ELF-1 (cell line): ENCODE measurements around the gene SLC6A19.

Experiments used
- DNase-seq: peaks from one replicate; pipeline ENCODE4 v3.0.0-alpha.2; 2016; ENCODE audit warnings: low read depth, low spot score

The SLC6A19 gene

GRCh38 chr5:1244255-1244654 is 42.9 kb downstream of the SLC6A19 start:
- no peak for DNase-seq

GRCh38 chr5:1244976-1245375 is 43.6 kb downstream of the SLC6A19 start:
- peak; percentile 45 for DNase-seq

DNA sequence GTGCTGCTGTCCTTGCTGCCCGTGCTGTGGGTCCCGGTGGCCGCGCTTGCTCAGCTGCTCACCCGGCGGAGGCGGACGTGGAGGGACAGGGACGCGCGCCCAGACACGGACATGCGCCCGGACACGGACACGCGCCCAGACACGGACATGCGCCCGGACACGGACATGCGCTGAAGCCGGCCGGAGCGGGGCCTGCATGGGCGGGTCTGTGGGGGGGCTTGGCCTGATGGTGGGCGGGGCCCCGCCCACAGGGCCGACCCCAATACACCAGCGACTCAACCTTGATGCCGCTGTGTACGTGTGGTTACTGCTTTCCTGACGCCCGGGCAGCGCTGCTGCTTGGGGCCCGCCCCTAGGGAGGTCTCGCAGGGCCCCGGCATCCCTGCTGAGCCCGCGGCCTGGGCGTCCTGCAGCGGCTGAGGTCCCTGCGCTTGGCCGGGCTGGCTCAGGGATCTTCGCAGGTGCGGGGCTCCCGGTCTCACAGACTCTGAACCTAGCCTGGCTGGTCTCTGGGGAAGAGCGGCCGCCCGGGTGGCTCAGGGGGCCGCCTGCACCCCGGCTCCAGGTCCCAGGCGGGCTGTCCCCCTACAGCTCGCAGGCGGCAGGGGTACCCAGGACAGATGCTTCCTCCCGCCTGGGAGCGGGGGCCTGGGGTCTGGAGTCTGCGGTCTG is 44.6 kb downstream of the SLC6A19 start:
- no peak for DNase-seq

- DNase-seq = peak; percentile 85
Observed at GRCh38 chr5:1246711-1247431, 45.5 kb downstream of the SLC6A19 start.

GRCh38 chr5:1247811-1248210 is 46.4 kb downstream of the SLC6A19 start:
- no peak for DNase-seq

GRCh38 chr5:1249366-1250280 is 48.2 kb downstream of the SLC6A19 start:
- no peak for DNase-seq

GRCh38 chr5:1251678-1252580 is 50.5 kb downstream of the SLC6A19 start:
- DNase-seq = peak; percentile 27

DNA sequence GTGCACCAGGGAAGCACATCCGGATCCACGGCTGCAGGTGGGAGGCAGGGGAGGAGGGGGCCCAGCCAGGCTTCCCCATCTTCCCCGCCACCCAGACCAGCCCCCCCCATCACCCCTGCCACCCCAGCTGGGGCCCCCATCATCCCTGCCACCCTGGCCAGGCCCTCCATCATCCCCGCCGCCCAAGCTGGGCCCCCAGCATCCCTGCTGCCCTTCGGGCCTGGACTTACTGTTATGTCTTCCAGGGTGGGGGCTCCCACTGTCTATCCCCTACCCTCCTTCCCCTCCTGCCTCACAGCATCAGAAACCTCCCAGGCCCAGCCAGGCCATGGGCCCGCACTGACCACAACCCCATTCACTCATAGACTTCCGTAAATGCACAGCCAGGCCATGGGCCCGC is 51.3 kb downstream of the SLC6A19 start:
- DNase-seq = no peak

DNA sequence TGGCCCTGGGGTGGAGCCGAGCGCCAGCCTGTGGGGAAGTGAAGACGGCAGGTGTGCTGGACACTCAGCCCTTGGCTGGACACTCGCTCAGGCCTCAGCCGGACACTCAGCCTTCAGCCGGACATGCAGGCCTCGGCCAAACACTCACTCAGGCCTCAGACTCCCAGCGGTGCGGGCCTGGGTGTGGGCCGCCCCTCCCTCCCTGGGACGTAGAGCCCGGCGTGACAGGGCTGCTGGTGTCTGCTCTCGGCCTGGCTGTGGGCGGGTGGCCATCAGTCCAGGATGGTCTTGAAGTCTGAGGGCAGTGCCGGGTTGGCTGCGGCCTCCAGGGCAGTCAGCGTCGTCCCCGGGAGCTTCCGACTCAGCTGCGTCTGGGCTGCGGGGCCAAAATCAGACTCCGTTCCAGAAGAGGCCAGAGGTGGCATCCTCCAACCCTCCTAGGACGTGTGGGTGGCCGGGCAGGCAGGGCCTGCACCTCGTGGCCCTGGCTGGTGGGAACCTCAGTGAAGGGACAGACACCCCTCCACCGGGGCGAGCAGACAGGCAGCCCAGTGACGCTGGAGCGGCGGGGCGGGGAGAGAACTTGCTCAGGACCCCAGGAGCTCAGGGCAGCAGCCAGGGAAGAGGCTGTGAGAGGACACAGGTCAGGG is 52.2 kb downstream of the SLC6A19 start:
- DNase-seq = no peak

DNA sequence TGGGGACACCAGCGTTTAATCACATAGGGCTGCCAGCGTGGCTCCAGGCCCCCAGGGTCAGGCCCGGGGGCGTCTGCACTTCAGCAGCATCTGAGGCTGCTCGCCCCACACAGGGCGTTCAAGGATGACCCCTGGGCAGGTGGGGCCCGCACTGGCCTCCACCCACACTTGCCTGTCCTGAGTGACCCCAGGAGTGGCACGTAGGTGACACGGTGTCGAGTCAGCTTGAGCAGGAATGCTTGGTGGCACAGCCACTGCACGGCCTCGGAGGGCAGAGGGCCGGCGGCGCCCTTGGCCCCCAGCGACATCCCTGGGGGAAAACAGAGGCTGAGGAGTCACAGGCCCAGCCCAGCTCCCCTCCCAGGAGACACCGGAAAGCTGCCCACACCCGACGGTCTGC is 52.8 kb downstream of the SLC6A19 start:
- no peak for DNase-seq

GRCh38 chr5:1255081-1255561 is 53.7 kb downstream of the SLC6A19 start:
- no peak for DNase-seq

- DNase-seq = no peak
Observed at GRCh38 chr5:1256776-1257175, 55.4 kb downstream of the SLC6A19 start.

DNA sequence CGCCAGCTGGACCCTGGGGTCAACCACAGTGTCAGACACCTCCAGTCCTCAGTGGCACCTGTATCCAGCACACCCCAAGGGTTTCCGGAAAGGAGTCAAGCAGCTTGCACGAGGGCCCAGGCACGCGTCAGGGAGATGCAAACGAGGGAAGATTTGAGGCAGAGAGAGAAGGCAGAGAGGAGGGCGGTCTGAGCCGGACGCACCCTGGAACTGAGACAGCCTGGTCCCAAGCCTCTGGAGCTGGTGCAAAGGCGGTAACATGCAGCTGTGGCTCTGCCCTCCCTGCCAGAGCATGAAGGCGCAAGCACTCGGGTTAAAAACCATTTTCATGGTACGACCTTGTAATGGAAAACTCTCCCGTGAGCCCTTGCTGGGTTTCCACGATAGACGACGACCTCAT is 56.0 kb downstream of the SLC6A19 start:
- no peak for DNase-seq

DNA sequence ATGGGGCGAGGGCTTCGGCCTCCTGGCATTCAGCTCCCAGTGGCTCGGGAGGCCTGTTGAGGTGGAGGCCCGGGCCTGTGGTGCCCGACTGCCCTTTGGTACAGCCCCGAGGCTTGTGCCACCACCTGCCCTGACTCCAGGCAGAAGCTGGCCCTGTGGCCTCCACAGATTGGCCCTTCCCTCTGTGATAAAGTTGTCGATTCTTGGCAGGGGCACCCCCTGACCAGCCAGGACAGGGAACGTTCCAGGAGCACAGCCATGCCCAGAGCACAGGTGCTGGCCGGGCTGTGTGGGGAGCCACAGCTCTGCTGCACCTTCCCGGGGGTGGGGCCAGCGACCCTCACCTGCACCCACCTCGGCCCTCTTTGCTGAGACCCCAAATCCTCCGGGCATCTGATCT is 56.4 kb downstream of the SLC6A19 start:
- no peak for DNase-seq

DNA sequence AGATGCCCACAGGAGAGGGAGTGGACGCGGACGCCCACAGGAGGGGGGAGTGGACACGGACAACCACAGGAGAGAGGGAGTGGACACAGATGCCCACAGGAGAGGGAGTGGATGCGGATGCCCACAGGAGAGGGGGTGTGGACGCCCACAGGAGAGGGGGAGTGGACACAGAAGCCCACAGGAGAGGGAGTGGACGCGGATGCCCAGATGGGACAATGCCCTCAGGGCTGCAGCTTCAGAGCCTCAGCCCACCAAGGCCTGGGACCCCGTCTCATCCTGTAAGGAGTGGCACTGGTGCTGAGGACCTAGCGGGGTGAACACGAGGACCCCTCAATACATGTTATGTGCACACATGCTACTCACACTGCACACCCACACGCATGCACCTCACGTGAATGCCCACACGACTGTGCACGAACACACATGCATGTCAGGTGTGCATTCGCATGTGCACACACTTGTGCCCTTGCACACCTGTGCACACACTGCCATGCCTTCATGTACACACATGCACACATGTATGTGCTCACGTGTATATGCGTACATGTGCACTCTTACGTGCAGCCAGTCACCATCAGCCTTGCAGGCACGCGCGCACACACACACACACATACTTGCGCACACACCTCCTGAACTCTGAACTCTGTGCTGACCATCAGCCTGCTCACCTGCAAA is 58.5 kb downstream of the SLC6A19 start:
- no peak for DNase-seq

DNA sequence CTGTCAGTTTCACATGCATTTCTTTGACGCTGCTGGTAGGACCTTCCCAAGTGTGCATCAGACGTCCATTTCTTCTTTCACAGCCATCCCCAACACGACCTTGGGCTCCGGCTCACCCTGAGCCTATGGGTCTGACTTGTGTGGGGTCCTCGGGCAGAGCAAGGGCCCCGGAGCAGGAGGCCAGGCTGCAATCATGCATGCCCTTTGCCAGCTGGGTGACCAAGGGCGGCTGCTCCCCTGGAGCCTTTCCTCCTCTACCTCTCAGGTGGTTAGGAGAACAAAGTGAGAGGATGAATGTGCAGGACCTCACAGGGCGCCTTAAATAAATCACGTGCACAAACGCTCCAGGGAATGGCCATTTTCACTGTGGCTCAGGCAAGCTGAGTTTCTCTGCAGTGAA is 60.2 kb downstream of the SLC6A19 start:
- DNase-seq = no peak

- no peak for DNase-seq
Observed at GRCh38 chr5:1262381-1262780, 61.0 kb downstream of the SLC6A19 start.

DNA sequence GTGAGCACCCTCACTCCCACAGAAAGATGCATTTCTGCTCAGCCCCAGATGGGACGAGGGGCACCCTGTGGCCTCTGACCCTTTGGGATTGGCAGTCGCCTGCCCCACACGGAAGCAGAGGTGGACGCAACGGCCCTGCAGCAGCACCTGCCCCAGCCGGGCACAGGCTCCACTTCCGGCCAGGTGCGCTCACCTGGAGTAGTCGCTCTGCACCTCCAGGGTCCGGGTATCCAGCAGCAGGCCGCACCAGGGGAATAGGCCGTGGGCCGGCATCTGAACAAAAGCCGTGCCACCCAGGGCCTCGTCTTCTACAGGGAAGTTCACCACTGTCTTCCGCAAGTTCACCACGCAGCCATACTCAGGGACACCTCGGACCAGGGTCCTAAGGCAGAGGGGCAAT is 62.8 kb downstream of the SLC6A19 start:
- no peak for DNase-seq

- DNase-seq = peak; percentile 34
Observed at GRCh38 chr5:1265026-1265425, 63.6 kb downstream of the SLC6A19 start.
